GM12872 (cell line): ENCODE results near the gene ZBTB46.

Experiments
- CTCF ChIP-seq: IDR thresholded peaks from 3 replicates; pipeline ENCODE4 v1.5.1; 2011; ENCODE audit warnings: low read depth, mild to moderate bottlenecking, low read length, moderate library complexity; ENCODE audit not compliant: insufficient read depth

The ZBTB46 gene

DNA sequence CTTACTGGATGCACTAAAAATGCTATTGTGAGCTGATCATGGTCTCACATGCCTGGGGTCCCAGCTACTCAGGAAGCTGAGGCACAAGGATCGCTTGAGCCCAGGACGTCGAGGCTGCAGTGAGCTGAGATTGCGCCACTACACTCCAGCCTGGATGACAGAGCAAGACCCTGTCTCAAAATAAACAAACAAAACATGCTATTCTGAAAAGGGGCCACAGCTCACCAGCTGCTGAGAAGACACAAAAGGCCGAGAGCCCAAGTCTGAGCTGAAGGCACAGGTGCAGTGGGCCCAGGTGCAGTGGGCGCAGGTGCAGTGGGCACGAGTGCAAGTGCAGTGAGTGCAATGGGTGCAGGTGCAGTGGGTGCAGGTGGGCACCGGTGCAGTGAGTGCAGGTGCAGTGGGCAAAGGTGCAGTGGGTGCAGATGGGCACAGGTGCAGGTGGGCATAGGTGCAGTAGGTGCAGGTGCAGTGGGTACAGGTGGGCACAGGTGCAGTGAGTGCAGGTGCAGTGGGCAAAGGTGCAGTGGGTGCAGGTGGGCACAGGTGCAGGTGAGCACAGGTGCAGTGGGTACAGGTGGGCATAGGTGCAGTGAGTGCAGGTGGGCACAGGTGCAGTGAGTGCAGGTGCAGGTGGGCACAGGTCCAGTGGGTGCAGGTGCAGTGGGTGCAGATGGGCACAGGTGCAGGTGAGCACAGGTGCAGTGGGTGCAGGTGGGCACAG, 16.0 kb downstream of the ZBTB46 start:
- TF ChIP-seq CTCF: no peak

DNA sequence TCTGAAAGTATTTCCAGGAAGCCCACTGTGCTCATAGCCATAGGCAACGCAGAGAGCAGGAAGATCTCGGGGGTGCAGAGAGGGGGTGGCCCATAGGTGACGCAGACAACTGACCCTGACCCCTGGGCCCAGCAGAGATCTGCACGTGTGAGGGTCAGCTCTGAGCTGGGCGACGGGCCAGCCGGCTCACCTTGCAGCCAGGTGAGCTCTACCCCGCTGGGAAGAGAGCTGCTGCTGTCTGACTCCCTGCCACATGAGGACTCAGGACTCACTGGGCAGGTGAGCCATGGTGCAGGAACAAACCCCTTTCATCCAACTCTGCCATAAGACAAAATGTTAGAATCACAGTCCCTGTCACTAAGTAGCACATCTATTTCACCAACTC, 19.6 kb downstream of the ZBTB46 start:
- no peak for TF ChIP-seq CTCF

DNA sequence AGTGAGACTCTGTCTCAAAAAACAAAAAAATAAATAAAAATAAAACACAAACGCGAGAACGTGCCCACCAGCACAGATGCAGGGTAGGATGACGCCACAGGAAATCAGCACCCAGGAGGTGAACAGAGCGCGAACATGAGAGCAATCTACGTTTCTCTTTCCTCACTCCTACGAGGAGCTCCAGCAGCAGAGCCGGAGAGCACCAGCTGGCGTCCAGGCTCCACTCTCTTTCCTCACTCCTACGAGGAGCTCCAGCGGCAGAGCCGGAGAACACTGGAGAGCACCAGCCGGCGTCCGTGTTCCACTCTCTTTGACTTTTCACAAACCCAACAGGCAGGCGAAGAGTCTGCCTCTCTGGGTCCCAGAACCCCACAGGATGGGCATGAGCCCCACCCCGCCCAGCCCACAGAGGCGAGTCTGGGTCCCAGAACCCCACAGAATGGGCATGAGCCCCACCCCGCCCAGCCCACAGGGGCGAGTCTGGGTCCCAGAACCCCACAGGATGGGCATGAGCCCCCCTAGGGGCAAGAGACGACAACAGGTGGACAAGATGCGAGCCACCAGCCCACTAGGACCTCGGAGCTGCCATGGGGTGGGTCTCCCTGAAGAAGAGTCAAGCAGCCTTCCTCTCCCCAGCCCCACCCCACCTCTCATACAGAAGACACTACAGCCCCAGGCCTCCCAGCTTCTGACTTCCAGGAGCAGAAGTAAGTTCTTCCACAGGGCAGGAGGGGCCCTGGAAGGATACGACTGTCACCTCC, 20.2 kb downstream of the ZBTB46 start:
- TF ChIP-seq CTCF: no peak

GRCh38 chr20:63809856-63810255, 21.2 kb downstream of the ZBTB46 start:
- no peak for TF ChIP-seq CTCF

GRCh38 chr20:63808964-63809674, 21.9 kb downstream of the ZBTB46 start:
- TF ChIP-seq CTCF: no peak

- TF ChIP-seq CTCF: no peak
Observed at GRCh38 chr20:63808145-63808724, 22.8 kb downstream of the ZBTB46 start.

DNA sequence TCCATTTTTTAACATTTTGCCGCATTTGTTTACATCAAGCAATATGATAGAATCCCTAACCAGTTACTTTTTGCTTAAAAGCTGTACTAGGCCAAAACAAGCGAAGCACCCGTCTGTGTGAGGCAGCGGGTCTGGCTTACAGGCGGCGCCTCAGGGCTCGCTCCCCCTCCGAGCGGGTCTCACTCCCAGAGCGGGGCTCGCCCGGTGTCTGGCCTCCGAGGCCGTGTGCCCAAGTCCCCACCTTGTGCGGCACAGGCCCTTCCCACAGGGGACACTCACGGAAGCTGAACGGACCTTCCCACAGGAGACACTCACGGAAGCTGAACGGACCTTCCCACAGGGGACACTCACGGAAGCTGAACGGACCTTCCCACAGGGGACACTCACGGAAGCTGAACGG, 23.4 kb downstream of the ZBTB46 start:
- no peak for TF ChIP-seq CTCF
